Glutamatergic neuron (in vitro differentiated cells): ENCODE data around the gene MPND. TPM values are rescaled to one million over a fixed set of nuclear protein-coding genes. Genes with fewer than 3 reads are reported as not detected.

Experiments
- DNase-seq: peaks from one replicate; pipeline ENCODE4 v3.0.0; 2022
- H3K27ac Mint-ChIP-seq: one replicate; pipeline ENCODE4 v1.8.0; 2020; ENCODE audit warnings: mild to moderate bottlenecking, mixed read lengths, inconsistent platforms; ENCODE audit not compliant: unreplicated experiment
- H3K27me3 Mint-ChIP-seq: one replicate; pipeline ENCODE4 v1.8.0; 2020; ENCODE audit warnings: mild to moderate bottlenecking, moderate library complexity, mixed read lengths, inconsistent platforms; ENCODE audit not compliant: unreplicated experiment
- H3K36me3 Mint-ChIP-seq: one replicate; pipeline ENCODE4 v1.8.0; 2020; ENCODE audit warnings: mild to moderate bottlenecking, mixed read lengths, inconsistent platforms; ENCODE audit not compliant: unreplicated experiment
- H3K4me1 Mint-ChIP-seq: one replicate; pipeline ENCODE4 v1.8.0; 2020; ENCODE audit warnings: mild to moderate bottlenecking, low read depth, mixed read lengths, inconsistent platforms; ENCODE audit not compliant: unreplicated experiment
- H3K4me3 Mint-ChIP-seq: one replicate; pipeline ENCODE4 v1.8.0; 2020; ENCODE audit warnings: mild to moderate bottlenecking, mixed read lengths, inconsistent platforms; ENCODE audit not compliant: unreplicated experiment
- H3K9me3 Mint-ChIP-seq: one replicate; pipeline ENCODE4 v1.8.0; 2020; ENCODE audit warnings: mild to moderate bottlenecking, moderate library complexity, mixed read lengths, inconsistent platforms; ENCODE audit not compliant: unreplicated experiment
- total RNA-seq: library from RNA; stranded (reverse); fragmentation: NEBNext Ultra II Directional; extraction: Animal tissue kit (Norgen Biotek cat#: 25700); gene quantifications from one replicate; pipeline ENCODE4 v1.2.1, GENCODE V29; 2021; ENCODE audit not compliant: unreplicated experiment
- TF ChIP-seq, protein P1 (sequence below): fragments of 200-600 bp; sonication (generic); IDR thresholded peaks from one replicate; pipeline ENCODE4 v1.5.0; 2021; ENCODE audit not compliant: partially characterized antibody, unreplicated experiment

MPND gene
- total RNA-seq, 1 donor from 2014 or later: 56.7 TPM

DNA sequence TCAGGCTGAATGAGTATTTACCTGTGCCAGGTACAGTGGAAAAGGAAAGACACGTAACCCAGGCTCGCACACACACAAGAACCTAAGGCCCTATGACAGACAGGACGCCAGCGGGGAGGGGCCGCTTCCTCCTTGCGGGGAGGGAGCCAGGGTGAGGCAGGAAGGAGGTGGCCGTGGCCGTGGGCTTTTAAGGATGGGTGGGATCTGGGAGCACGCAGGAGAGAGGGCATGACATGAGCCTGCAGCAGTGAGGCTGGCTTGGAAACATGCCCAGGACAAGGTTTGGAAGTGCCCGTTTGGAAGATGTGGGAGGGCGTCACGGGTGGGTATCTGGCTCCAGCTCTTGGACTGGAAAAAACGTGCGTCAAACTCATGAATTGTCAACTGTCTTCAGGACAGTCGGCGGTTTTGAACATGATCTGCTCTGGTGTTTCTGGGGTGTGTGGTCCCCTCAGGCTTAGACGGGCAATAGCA, 36.9 kb downstream of the MPND start:
- no peak for DNase-seq
- no peak overlapping the region for H3K4me3 Mint-ChIP-seq
- H3K36me3 Mint-ChIP-seq: no peaks in the 10 kb centered on the region
- peaks cover 32% of the 10 kb centered on the region for H3K4me1 Mint-ChIP-seq
- TF ChIP-seq, protein P1, sequence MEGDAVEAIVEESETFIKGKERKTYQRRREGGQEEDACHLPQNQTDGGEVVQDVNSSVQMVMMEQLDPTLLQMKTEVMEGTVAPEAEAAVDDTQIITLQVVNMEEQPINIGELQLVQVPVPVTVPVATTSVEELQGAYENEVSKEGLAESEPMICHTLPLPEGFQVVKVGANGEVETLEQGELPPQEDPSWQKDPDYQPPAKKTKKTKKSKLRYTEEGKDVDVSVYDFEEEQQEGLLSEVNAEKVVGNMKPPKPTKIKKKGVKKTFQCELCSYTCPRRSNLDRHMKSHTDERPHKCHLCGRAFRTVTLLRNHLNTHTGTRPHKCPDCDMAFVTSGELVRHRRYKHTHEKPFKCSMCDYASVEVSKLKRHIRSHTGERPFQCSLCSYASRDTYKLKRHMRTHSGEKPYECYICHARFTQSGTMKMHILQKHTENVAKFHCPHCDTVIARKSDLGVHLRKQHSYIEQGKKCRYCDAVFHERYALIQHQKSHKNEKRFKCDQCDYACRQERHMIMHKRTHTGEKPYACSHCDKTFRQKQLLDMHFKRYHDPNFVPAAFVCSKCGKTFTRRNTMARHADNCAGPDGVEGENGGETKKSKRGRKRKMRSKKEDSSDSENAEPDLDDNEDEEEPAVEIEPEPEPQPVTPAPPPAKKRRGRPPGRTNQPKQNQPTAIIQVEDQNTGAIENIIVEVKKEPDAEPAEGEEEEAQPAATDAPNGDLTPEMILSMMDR: no peak
- no peak overlapping the region for H3K27ac Mint-ChIP-seq
- H3K9me3 Mint-ChIP-seq: peaks cover 5% of the 10 kb centered on the region
- peaks cover 6% of the 10 kb centered on the region for H3K27me3 Mint-ChIP-seq

DNA sequence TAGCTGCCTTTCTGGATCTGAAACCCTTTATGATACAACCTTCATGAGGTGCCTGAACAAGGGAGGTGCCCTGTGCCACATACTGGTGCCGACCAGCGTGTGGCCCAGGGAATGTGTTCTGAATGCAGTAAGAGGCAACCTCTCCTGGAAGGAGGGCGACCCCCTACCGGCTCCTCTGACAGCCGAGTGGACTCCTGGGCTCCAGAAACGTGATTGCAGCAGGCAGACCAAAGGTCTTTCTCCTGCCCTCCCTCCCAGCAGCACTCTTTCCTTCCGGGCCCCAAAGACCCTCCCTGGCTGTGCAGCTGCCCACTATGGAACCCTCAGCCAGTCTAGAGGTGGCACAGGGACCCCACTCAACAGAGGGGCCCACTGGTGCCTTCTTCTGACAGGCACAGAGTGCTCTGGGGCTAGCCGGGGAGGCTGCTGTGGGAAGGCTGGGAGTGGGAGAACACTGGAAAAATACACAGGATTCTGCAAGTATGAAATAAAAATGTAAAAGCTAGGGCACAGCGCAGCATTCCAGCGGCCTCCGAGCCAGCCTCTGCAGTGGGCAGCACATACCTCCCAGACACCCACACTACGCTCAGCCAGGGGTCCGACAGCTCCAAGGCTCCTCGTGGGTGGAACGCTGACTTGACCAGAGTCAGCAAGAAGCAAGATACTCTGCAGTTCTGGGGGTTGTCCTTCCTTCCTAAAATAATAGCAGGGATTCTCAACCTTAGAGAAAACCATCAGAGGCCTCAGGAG, 42.1 kb downstream of the MPND start:
- Mint-ChIP-seq H3K27me3 (peaks cover 6% of the 10 kb centered on the region), H3K9me3 (peaks cover 4% of the 10 kb centered on the region), H3K4me1 (peaks cover 33% of the 10 kb centered on the region), H3K4me3 (no peak overlapping the region), H3K27ac (no peak overlapping the region), H3K36me3 (no peaks in the 10 kb centered on the region)
- TF ChIP-seq, protein P1: no peak
- DNase-seq: no peak

DNA sequence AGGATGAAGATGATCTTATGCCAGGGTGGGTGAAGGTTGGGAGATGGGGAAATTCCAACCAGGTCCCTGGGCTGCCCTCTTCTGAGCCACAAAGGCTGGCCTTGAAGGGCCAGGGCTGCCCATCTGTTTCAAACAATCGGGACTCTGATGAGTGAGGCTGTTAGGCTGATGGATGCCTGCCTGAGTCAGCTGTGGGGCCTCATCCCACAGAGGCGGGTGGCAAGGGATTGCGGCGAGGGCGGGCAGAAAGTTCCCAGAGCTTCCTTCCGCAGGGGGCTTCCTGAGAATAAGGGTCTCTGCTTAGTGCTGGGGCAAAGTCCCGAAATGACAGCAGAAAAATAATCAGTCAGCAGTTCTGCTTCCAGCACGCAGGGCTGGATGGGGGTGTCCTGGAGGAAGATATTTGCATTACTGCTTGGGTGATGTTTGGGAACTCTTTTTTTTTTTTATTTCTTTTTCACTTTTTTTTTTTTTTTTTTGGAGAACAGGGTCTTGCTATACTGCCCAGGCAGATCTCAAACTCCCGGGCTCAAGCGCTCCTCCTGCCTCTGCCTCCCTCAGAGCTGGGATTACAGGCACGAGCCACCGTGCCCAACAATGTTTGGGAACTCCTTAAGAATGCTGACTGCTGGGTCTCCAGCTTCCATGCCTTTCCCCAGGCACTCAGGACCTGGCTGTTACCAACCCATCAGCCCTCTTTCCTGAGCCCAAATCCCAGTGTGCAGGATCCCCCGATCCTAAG, 42.9 kb downstream of the MPND start:
- H3K4me1 Mint-ChIP-seq: peaks cover 36% of the 10 kb centered on the region
- peak overlapping the region; percentile 30 for H3K4me3 Mint-ChIP-seq
- peak overlapping the region; percentile 38 for H3K27ac Mint-ChIP-seq
- DNase-seq: no peak
- no peaks in the 10 kb centered on the region for H3K36me3 Mint-ChIP-seq
- peaks cover 6% of the 10 kb centered on the region for H3K27me3 Mint-ChIP-seq
- H3K9me3 Mint-ChIP-seq: peaks cover 3% of the 10 kb centered on the region
- TF ChIP-seq, protein P1: peak; percentile 33

DNA sequence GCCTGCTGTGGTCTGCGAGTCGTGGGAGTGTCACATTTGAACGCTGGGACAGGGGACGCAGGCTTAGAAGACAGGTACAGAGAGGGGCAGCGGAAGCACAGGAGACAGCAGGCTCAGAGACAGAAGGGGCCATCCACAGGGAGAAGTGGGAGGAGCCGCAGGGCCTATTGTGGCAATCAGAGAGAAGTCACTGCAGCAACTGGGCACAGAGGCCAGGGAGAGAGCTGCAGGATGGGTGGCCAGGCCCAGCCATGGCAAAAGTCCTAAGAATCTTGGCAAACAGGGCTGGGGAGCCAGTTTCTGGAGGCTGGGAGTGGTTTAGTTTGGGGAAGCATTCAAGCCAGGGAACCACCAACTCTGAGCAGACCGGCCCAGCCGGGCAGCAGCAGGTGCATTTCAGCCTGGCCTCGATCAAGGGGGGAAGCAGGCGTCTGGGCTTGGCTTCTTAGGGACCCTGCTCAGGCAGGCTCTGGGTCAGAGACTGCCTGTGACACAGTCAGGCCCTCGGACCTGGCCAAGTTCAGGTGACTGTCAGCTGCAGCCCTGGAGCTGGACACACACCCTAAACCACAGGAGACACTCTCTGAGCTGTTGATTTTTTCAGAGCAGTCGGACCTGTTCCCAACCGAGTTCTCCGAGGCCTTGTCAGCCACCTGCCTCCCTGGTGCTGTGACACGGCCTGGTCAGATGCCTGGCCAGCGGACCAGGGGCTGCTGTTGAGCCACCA, 45.1 kb downstream of the MPND start:
- H3K36me3 Mint-ChIP-seq: no peaks in the 10 kb centered on the region
- peak overlapping the region; percentile 50 for H3K4me3 Mint-ChIP-seq
- H3K27me3 Mint-ChIP-seq: peaks cover 7% of the 10 kb centered on the region
- TF ChIP-seq, protein P1: no peak
- H3K9me3 Mint-ChIP-seq: peaks cover 3% of the 10 kb centered on the region
- H3K4me1 Mint-ChIP-seq: peaks cover 43% of the 10 kb centered on the region
- no peak for DNase-seq
- H3K27ac Mint-ChIP-seq: peak overlapping the region; percentile 48
